ENCODE data around the gene GNG7. TPM values are rescaled to one million over a fixed set of nuclear protein-coding genes. Genes with fewer than 3 reads are reported as not detected.

Gene GNG7
- total RNA-seq, 1 experiment from 2014 or later: 9.6 TPM

GRCh38 chr19:2512523-2513431 is 189.7 kb downstream of the GNG7 start:
- no peak for DNase-seq (ENCODE audit: low spot score)
- POLR2A ChIA-PET: interaction anchor here (0.6 to 1.7 kb wide), 2 partner anchors 37 to 307 kb away, joined by 4 to 7 read pairs; partner anchors contain the start of gene GADD45B
- ATAC-seq: peak; percentile 55

More at GRCh38 chr19:2512523-2513431, 189.7 kb downstream of the GNG7 start:
- Mint-ChIP-seq H3K4me3 (no peak overlapping the region), H3K27ac (peak overlapping the region; percentile 76; the same call in 1 of the 2 replicates), H3K36me3 (no peaks in the 10 kb centered on the region), H3K27me3 (ENCODE audit: low read depth) (no peaks in the 10 kb centered on the region), H3K9me3 (peaks cover 3% of the 10 kb centered on the region; the same call in 1 of the 2 replicates), H3K4me1 (peaks cover 6% of the 10 kb centered on the region; the same call in 1 of the 2 replicates)
- no peak for TF ChIP-seq PREB (CRISPR knock-in tag; IDR thresholded peaks at IDR 0.05; ENCODE audit: borderline replicate concordance)
- no peak for TF ChIP-seq TCF7 (CRISPR knock-in tag; IDR thresholded peaks at IDR 0.05; ENCODE audit: low read depth)
- no peak for TF ChIP-seq NR3C1 (CRISPR knock-in tag; conservative IDR thresholded peaks at IDR 0.05; ENCODE audit: low read depth)
- TF ChIP-seq, protein P1, sequence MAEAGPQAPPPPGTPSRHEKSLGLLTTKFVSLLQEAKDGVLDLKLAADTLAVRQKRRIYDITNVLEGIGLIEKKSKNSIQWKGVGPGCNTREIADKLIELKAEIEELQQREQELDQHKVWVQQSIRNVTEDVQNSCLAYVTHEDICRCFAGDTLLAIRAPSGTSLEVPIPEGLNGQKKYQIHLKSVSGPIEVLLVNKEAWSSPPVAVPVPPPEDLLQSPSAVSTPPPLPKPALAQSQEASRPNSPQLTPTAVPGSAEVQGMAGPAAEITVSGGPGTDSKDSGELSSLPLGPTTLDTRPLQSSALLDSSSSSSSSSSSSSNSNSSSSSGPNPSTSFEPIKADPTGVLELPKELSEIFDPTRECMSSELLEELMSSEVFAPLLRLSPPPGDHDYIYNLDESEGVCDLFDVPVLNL (CRISPR knock-in tag; IDR thresholded peaks at IDR 0.05; ENCODE audit: borderline replicate concordance, low read depth): no peak
- TF ChIP-seq, protein P2, sequence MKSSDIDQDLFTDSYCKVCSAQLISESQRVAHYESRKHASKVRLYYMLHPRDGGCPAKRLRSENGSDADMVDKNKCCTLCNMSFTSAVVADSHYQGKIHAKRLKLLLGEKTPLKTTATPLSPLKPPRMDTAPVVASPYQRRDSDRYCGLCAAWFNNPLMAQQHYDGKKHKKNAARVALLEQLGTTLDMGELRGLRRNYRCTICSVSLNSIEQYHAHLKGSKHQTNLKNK (CRISPR knock-in tag; IDR thresholded peaks at IDR 0.05): no peak
- TF ChIP-seq, protein P3, sequence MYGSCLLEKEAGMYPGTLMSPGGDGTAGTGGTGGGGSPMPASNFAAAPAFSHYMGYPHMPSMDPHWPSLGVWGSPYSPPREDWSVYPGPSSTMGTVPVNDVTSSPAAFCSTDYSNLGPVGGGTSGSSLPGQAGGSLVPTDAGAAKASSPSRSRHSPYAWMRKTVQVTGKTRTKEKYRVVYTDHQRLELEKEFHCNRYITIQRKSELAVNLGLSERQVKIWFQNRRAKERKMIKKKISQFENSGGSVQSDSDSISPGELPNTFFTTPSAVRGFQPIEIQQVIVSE (CRISPR knock-in tag; IDR thresholded peaks at IDR 0.05; ENCODE audit: borderline replicate concordance): no peak
- no peak for TF ChIP-seq KAT7 (CRISPR knock-in tag; IDR thresholded peaks at IDR 0.05; ENCODE audit: borderline replicate concordance)
- TF ChIP-seq ZNF512 (CRISPR knock-in tag; IDR thresholded peaks at IDR 0.05; ENCODE audit: borderline replicate concordance): no peak
- TF ChIP-seq ZNF396 (CRISPR knock-in tag; IDR thresholded peaks at IDR 0.05; ENCODE audit: borderline replicate concordance): no peak
- no peak for TF ChIP-seq RELA (CRISPR knock-in tag; IDR thresholded peaks at IDR 0.05; ENCODE audit: borderline replicate concordance)
- TF ChIP-seq, protein P4, sequence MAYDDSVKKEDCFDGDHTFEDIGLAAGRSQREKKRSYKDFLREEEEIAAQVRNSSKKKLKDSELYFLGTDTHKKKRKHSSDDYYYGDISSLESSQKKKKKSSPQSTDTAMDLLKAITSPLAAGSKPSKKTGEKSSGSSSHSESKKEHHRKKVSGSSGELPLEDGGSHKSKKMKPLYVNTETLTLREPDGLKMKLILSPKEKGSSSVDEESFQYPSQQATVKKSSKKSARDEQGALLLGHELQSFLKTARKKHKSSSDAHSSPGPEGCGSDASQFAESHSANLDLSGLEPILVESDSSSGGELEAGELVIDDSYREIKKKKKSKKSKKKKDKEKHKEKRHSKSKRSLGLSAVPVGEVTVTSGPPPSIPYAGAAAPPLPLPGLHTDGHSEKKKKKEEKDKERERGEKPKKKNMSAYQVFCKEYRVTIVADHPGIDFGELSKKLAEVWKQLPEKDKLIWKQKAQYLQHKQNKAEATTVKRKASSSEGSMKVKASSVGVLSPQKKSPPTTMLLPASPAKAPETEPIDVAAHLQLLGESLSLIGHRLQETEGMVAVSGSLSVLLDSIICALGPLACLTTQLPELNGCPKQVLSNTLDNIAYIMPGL (CRISPR knock-in tag; IDR thresholded peaks at IDR 0.05): no peak
- no peak for TF ChIP-seq ETV6 (CRISPR knock-in tag; IDR thresholded peaks at IDR 0.05)
- TF ChIP-seq, protein P5, sequence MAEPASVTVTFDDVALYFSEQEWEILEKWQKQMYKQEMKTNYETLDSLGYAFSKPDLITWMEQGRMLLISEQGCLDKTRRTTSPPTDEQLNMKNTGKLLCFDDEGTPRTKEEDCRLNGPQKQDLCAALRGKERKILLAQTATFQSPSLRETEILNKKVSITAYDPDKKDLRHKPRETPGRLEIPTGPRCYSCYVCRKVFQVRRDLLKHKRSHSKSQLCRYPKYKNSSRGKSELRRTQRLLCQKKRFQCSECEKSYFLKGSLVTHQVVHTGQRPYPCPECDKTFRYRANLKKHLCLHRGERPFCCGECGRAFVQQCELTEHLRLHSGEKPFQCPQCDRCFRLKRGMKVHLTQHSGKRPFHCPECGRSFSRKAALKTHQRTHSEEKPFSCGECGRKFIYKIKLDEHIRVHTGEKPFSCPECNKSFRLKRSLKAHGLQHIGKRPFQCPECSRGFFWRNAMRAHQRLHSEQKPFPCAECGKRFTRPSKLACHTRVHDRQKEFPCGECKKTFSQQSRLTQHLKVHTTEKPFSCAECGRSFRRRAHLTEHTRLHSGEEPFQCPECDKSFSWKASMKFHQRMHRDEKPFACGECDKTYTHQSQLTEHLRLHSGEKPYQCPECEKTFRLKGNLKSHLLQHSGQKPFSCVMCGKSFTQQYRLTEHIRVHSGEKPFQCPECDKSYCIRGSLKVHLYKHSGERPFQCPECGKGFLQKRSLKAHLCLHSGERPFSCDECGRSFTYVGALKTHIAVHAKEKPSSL (CRISPR knock-in tag; conservative IDR thresholded peaks at IDR 0.05): no peak
- no peak for TF ChIP-seq ZNF423 (CRISPR knock-in tag; IDR thresholded peaks at IDR 0.05)
- TF ChIP-seq NFYB (CRISPR knock-in tag; conservative IDR thresholded peaks at IDR 0.05; ENCODE audit: low read depth): no peak
- no peak for TF ChIP-seq NFE2L1 (CRISPR knock-in tag; IDR thresholded peaks at IDR 0.05)
- no peak for TF ChIP-seq NFATC4 (CRISPR knock-in tag; IDR thresholded peaks at IDR 0.05)
- TF ChIP-seq TEAD1 (CRISPR knock-in tag; IDR thresholded peaks at IDR 0.05): no peak
- no peak for TF ChIP-seq ARID4B (CRISPR knock-in tag; IDR thresholded peaks at IDR 0.05; ENCODE audit: borderline replicate concordance)
- CTCF ChIA-PET: interaction anchor here (1.1 to 1.8 kb wide), 4 partner anchors 14 to 101 kb away, joined by 3 to 6 read pairs (median 4); no protein-coding TSS in a partner anchor

Data from WTC11 (cell line).